Activated CD4-positive, alpha-beta T cell treated with anti-CD3 and anti-CD28 coated beads, Interleukin-2, amount 10 ng/mL, durations not matched to agents 24 days and 14 days (primary cell): ENCODE data around the gene TRAPPC2. TPM values are rescaled to one million over a fixed set of nuclear protein-coding genes. Genes with fewer than 3 reads are reported as not detected.

ENCODE experiments used
- DNase-seq: peaks from one replicate; pipeline ENCODE4 v3.0.0; 2022
- H3K27ac Mint-ChIP-seq: one replicate; pipeline ENCODE4 v1.8.0; 2022; ENCODE audit warnings: mild to moderate bottlenecking, mixed read lengths
- H3K27me3 Mint-ChIP-seq: one replicate; pipeline ENCODE4 v1.8.0; 2022; ENCODE audit warnings: mixed read lengths
- H3K36me3 Mint-ChIP-seq: one replicate; pipeline ENCODE4 v1.8.0; 2022; ENCODE audit warnings: low read depth, mild to moderate bottlenecking, mixed read lengths
- H3K4me1 Mint-ChIP-seq: one replicate; pipeline ENCODE4 v1.8.0; 2021; ENCODE audit warnings: mixed read lengths
- H3K4me3 Mint-ChIP-seq: one replicate; pipeline ENCODE4 v1.8.0; 2022; ENCODE audit warnings: mild to moderate bottlenecking, moderate library complexity, mixed read lengths
- H3K9me3 Mint-ChIP-seq: one replicate; pipeline ENCODE4 v1.8.0; 2021; ENCODE audit warnings: mixed read lengths
- intact Hi-C: fragments of 100-400 bp; cut with micrococcal nuclease; formaldehyde crosslinking; loops from one replicate; pipeline ENCODE4 v1.15.1; 2023
- total RNA-seq: library from RNA; stranded (reverse); gene quantifications from 2 replicates; pipeline ENCODE4 v1.2.3, GENCODE V29; 2022

TRAPPC2 gene
- total RNA-seq, 1 donor from 2014 or later, result 15.4 TPM

DNA sequence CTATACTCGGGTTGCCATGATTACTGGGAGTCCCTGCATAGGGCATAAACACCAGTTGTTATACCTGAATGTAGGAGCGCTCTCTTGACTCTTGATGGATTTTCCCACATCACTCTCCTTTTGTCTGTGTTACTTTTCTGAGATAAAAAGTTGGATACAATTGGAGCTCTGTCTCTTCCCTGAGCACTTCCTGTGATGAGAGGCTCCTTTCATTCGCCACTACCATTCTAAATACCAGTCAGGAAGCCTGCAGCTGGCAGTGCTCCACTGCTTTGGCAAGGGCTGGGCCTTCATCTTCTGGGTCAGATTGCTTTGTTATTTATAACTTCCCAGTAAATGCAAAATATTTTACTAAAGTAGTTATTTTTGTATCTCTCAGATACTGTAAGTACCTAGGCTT lies 67.6 kb downstream of the TRAPPC2 start:
- H3K9me3 Mint-ChIP-seq, result no peaks in the 10 kb centered on the region
- no peak overlapping the region for H3K27ac Mint-ChIP-seq
- peaks cover 11% of the 10 kb centered on the region for H3K4me1 Mint-ChIP-seq
- intact Hi-C loops, result no loop called here
- no peak for DNase-seq
- no peak overlapping the region for H3K4me3 Mint-ChIP-seq
- H3K36me3 Mint-ChIP-seq, result peaks cover 18% of the 10 kb centered on the region
- H3K27me3 Mint-ChIP-seq, result no peaks in the 10 kb centered on the region

GRCh38 chrX:13664020-13664419 lies 70.4 kb downstream of the TRAPPC2 start:
- intact Hi-C loops, result no loop called here
- H3K9me3 Mint-ChIP-seq, result no peaks in the 10 kb centered on the region
- H3K36me3 Mint-ChIP-seq, result peaks cover 16% of the 10 kb centered on the region
- no peak for DNase-seq
- H3K27me3 Mint-ChIP-seq, result no peaks in the 10 kb centered on the region
- no peak overlapping the region for H3K4me3 Mint-ChIP-seq
- peaks cover 2% of the 10 kb centered on the region for H3K4me1 Mint-ChIP-seq
- no peak overlapping the region for H3K27ac Mint-ChIP-seq

DNA sequence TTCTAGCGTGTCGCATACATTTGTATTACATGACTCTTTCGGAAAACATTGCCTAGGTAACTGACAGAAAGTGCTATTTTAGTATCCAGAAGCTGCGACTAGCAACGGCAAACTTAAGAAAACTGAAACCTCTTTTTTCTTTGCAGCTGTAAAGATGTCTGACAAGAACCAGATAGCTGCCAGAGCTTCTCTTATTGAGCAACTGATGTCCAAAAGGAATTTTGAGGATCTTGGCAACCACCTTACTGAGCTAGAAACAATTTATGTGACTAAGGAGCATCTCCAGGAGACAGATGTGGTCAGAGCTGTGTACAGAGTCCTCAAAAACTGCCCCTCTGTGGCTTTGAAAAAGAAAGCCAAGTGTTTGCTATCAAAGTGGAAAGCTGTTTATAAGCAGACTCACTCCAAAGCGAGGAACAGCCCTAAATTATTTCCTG lies 72.0 kb downstream of the TRAPPC2 start:
- Mint-ChIP-seq H3K4me1 (peaks cover 8% of the 10 kb centered on the region), H3K9me3 (no peaks in the 10 kb centered on the region), H3K27ac (no peak overlapping the region), H3K27me3 (no peaks in the 10 kb centered on the region), H3K4me3 (no peak overlapping the region), H3K36me3 (peaks cover 22% of the 10 kb centered on the region)
- intact Hi-C loops, result no loop called here
- DNase-seq, result no peak

Other genes starting within 250 kb of the TRAPPC2 start
- 1.7 and 2.2 TPM in 2 replicates for gene EGFL6, start 165.0 kb downstream of the TRAPPC2 start, total RNA-seq
- 3.0 and 4.2 TPM in 2 replicates for gene TCEANC, start 81.5 kb downstream of the TRAPPC2 start, total RNA-seq
- 9.2 and 10.8 TPM in 2 replicates for gene RAB9A, start 45.5 kb downstream of the TRAPPC2 start, total RNA-seq
- 18.3 and 19.3 TPM in 2 replicates for gene OFD1, start 128 bp upstream of the TRAPPC2 start, total RNA-seq
- gene GPM6B, start 82.5 kb upstream of the TRAPPC2 start, total RNA-seq, result 0.14 TPM in 1 of 2 replicates, not detected in the other